SKM-1 (cell line): Measurements from ENCODE around the gene SPCS2.
A peak's percentile ranks its signal among the peaks of the same experiment; 100 is the strongest.

ENCODE experiments used
- DNase-seq: peaks from one replicate; lab custom pipeline; 2025; ENCODE audit not compliant: unreplicated experiment; lab: John Stamatoyannopoulos, UW

SPCS2 gene

DNA sequence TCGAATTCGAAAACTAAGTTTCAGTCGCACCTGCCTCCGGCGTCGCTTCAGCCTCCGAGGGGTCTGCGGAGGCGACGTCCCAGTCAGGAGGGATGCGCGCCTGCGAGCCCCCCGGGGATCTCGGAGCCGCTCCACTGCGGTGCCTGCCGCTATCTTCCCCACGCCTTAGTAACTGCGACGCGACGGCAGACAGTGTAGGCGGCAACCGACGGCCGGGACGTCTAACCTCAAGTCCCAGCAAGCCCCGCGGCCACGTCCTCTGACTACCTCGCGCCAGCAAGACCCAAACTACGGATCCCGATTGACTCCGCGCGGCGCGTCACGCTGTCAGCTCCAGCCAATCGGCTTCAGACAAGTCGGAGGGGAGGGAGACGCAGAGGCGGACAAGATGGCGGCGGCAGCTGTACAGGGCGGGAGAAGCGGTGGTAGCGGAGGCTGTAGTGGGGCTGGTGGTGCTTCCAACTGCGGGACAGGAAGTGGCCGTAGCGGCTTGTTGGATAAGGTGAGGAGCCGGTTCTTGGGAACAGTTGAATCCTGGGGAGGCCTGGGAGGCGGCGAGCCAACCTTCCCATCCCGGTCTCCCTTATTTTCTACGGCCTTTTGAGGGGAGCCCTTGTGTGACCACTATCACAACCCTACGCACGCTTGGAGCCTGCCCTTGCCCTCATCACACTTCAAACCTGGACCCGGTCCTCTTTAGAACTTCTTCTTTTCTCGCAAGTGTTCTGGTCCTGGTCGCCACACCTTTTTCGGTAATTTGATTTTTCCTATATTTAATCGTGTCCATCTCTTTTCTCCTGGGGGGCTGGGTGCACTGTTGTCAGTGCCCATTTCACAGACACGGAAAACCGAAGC, at the start of gene SPCS2, which contains the start of gene XRRA1:
Gene SPCS2, plus strand, starts transcription at position 369 of the 855 bp plus-strand sequence. Its CDS starts 20 bp downstream, at position 389.
Gene XRRA1, minus strand, starts transcription at position 194 of the 855 bp plus-strand sequence. CDS start 8,213 bp downstream, outside the sequence.
- DNase-seq = peak; percentile 91

- no peak for DNase-seq
Observed at GRCh38 chr11:74902342-74902741, 46.7 kb upstream of the SPCS2 start.

GRCh38 chr11:74905326-74905725, 43.7 kb upstream of the SPCS2 start:
- DNase-seq = no peak

DNA sequence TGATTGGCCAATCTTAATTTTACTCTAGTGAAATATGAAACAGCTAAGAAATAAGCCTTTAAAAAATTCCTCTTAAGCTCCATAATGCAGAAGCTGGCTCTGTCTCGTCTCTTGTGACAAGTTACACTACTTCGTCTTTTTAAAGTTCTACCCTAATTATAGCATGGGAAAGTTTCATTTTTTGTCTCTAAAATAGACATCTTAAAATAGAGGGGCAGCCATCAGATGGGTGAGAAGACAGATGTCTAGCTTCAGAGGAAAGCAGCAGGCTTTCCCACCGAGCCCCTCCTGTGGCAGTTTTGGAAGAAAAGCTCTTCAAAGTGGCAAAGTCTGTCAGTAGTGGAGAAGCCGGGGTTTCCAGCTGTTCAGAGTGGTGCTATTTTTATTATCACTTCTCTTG, 39.7 kb upstream of the SPCS2 start:
- no peak for DNase-seq

DNA sequence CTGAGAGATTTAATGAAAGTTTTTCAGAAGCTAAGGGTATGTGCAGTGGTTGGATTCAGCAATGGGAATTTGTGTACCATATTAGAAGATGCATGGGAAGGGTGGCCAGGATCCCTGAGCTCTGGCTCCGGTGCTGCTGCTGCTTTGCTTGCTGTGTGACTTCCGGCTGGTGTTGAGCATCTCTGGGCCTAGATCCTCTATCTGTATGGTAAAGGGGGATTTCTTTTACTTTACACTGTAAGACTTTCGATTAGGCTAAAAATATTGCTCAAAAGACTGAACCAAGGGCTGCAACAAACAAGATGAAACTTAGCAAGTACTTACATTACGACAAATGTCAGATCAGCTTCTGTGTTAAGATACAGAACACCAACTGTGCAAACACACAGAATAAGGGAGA, 39.3 kb upstream of the SPCS2 start:
- DNase-seq = no peak

DNA sequence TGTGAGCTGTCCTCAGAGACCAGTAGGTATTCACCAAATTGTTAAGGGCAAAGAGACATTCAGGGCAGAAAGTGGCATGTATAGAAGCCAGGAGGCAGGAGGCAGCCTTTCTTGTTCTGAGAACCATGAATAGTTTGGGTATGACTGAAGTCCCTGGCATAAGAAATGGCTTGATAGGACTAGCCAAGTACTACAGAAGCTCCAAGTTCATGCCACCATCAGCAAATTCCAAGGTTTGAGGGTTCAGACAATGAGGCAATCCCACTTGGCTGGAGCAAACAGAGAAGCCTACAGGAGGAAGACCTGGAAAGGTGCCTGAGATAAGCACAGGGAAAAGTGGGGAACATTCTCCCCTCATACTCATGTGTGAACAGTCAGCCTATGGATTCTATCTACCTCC, 25.9 kb upstream of the SPCS2 start:
- no peak for DNase-seq

- DNase-seq = no peak
Observed at GRCh38 chr11:74925281-74925680, 23.8 kb upstream of the SPCS2 start.

DNA sequence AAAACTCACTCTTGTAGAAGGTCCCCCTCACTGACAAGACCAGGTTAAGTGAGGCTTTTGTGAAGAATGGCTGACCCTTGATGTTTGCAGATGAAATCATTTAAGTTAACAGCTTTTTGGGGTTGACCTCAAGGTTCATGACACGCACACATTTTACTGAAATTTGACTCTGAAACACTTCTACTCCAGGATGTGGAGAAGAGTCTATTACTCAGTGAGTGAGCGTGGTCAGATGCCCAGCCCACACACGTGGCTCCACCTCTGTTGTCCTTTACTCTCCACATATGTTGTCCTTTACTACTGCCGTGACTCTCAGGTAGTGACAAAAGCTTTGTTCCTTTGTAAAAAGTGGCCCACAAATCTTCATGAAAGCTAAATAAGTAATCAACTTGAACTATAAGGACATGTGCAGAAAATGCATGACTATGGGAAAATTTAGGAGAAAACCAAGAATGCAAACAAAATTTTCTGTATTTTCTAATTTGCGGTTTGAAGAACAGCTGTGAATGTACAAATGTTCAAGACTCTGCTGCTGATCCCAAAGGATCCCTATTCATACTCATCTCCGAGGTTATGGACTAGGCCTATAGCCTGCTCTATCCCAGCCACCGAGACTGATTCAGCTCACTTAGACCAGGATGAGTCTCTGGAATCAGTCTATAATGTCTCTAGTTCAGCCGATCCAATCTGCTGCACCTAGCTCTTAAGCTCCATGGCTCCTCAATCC, 22.6 kb upstream of the SPCS2 start:
- no peak for DNase-seq

- DNase-seq = no peak
Observed at GRCh38 chr11:74927496-74927895, 21.6 kb upstream of the SPCS2 start.

GRCh38 chr11:74929431-74930363, 19.4 kb upstream of the SPCS2 start:
- DNase-seq = peak; percentile 27

GRCh38 chr11:74932169-74932568, 16.9 kb upstream of the SPCS2 start:
- no peak for DNase-seq

DNA sequence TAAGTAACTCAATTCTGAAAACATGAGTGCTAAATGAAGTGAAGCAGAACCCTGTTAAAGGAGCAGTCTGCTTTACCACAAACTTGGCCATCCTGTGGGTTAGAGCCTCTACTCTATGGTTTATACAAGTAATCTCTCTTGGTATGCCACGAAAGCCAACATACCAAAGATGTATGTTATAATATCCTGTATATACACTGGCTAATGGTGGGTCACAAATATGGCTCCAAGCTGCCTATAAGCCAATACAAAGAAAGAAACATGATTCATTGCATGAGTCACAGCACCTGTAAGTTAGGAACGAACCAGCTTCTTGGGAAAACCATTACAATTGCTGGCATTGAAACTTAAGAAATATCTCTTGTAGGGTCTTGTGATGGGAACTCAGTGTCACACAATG, 16.3 kb upstream of the SPCS2 start:
- no peak for DNase-seq

DNA sequence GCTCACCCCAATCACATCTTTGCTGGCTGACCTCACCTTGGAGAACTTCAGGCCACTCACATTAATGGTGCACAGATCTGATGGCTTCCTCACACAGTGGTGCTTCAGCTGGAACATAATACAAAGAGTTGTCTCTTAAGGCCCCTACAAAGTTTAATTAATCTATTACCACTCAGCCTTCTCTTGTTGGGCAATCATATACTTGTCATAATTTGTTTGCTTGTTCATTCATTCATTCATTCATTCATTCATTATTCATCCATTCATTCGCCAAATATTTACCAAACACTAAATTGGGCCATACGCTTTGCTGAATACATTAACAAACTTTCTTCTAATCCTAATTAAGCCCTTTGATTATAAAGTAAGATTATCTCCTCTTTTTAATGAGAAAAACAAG, 15.3 kb upstream of the SPCS2 start:
- no peak for DNase-seq

GRCh38 chr11:74935285-74935684, 13.8 kb upstream of the SPCS2 start:
- no peak for DNase-seq

- DNase-seq = no peak
Observed at GRCh38 chr11:74936087-74936486, 13.0 kb upstream of the SPCS2 start.

- DNase-seq = no peak
Observed at GRCh38 chr11:74936976-74937375, 12.1 kb upstream of the SPCS2 start.

- DNase-seq = no peak
Observed at GRCh38 chr11:74937696-74938475, 11.2 kb upstream of the SPCS2 start.

DNA sequence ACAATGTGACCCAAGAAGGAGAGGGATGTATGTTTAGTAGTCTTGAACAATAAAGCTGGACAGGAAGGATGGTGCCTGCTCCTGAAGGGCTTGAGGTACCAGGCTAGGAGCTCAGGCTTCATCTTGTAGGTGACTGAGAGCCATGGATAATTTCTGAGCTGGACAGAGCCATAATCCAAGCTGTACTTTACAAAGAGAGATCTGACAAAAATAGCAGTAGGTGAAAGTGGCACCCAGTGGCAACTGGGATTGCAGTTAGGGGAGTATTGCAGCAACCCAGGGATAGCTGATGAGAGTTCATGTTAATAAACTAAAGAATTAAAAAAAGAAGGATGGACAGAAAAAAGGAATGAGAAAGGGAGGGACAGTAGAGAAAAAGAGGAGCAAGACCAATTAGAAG, 7.6 kb upstream of the SPCS2 start:
- DNase-seq = no peak

GRCh38 chr11:74942073-74942759, 6.8 kb upstream of the SPCS2 start:
- no peak for DNase-seq

- DNase-seq = no peak
Observed at GRCh38 chr11:74948546-74948897, 544 bp upstream of the SPCS2 start.
